Trophoblast cell (in vitro differentiated cells and primary cell): ENCODE results near the gene RPL21.
"Not testable (repeated sequence)": the region's sequence is repeated elsewhere in the genome, so short reads cannot be mapped to it uniquely, and the experiment has no call there.

ENCODE experiments used
- DNase-seq, 2 donors: peaks; one replicate each; pipeline ENCODE4 v3.0.0-alpha.2; 2016
- H2AFZ ChIP-seq: 2 replicates; pipeline ENCODE4 v1.6.1; 2013; ENCODE audit warnings: low read length, moderate library complexity, mild to moderate bottlenecking; ENCODE audit not compliant: insufficient read depth, poor library complexity
- H2AK5ac ChIP-seq: 2 replicates; pipeline ENCODE4 v1.6.1; 2013; ENCODE audit warnings: mild to moderate bottlenecking, low read length
- H2BK120ac ChIP-seq: 2 replicates; pipeline ENCODE4 v1.6.1; 2013; ENCODE audit warnings: low read length, mild to moderate bottlenecking, moderate library complexity; ENCODE audit not compliant: insufficient read depth, poor library complexity
- H2BK12ac ChIP-seq: 2 replicates; pipeline ENCODE4 v1.6.1; 2013; ENCODE audit warnings: mild to moderate bottlenecking, low read length, moderate library complexity
- H2BK5ac ChIP-seq: 2 replicates; pipeline ENCODE4 v1.6.1; 2013; ENCODE audit warnings: low read length, low read depth, moderate library complexity, mild to moderate bottlenecking; ENCODE audit not compliant: poor library complexity
- H3K14ac ChIP-seq: 2 replicates; pipeline ENCODE4 v1.6.1; 2013; ENCODE audit warnings: mild to moderate bottlenecking, low read length
- H3K18ac ChIP-seq: 2 replicates; pipeline ENCODE4 v1.6.1; 2013; ENCODE audit warnings: mild to moderate bottlenecking, low read length
- H3K23ac ChIP-seq: 2 replicates; pipeline ENCODE4 v1.6.1; 2013; ENCODE audit warnings: low read length
- H3K27ac ChIP-seq: 2 replicates; pipeline ENCODE4 v1.5.1; 2013; ENCODE audit warnings: low read depth, mild to moderate bottlenecking, inconsistent platforms, low read length, moderate library complexity
- H3K27me3 ChIP-seq: 2 replicates; pipeline ENCODE4 v1.6.1; 2013; ENCODE audit warnings: inconsistent platforms, mild to moderate bottlenecking, low read length, moderate library complexity; ENCODE audit not compliant: insufficient read depth
- H3K36me3 ChIP-seq, 2 experiments: 1 replicate in 1 of 2; 2 replicates in 1 of 2; pipeline ENCODE4 v1.6.1; 2013; ENCODE audit warnings: low read length in 2 of 2, mild to moderate bottlenecking in 2 of 2, moderate library complexity in 1 of 2; ENCODE audit not compliant: insufficient read depth in 2 of 2, control insufficient read depth in 1 of 2
- H3K4ac ChIP-seq: 2 replicates; pipeline ENCODE4 v1.6.1; 2013; ENCODE audit warnings: low read depth, mild to moderate bottlenecking, low read length, moderate library complexity
- H3K4me1 ChIP-seq, 2 experiments: 1 replicate in 1 of 2; 2 replicates in 1 of 2; pipeline ENCODE4 v1.6.1; 2013; ENCODE audit warnings: low read length in 2 of 2, mild to moderate bottlenecking in 2 of 2, moderate library complexity in 1 of 2; ENCODE audit not compliant: insufficient read depth in 2 of 2, control insufficient read depth in 1 of 2
- H3K4me2 ChIP-seq: 2 replicates; pipeline ENCODE4 v1.6.1; 2013; ENCODE audit warnings: inconsistent platforms, mild to moderate bottlenecking, low read length, moderate library complexity
- H3K4me3 ChIP-seq: 2 replicates; pipeline ENCODE4 v1.5.1; 2013; ENCODE audit warnings: mild to moderate bottlenecking, low read depth, low read length, inconsistent platforms
- H3K79me1 ChIP-seq: one replicate; pipeline ENCODE4 v1.6.1; 2013; ENCODE audit warnings: low read length
- H3K79me2 ChIP-seq: 2 replicates; pipeline ENCODE4 v1.6.1; 2013; ENCODE audit warnings: low read length, mild to moderate bottlenecking; ENCODE audit not compliant: control insufficient read depth, insufficient read depth, poor library complexity
- H3K9ac ChIP-seq: 2 replicates; pipeline ENCODE4 v1.6.1; 2013; ENCODE audit warnings: mild to moderate bottlenecking, low read length
- H3K9me3 ChIP-seq: 2 replicates; pipeline ENCODE4 v1.6.1; 2013; ENCODE audit warnings: low read depth, mild to moderate bottlenecking, control low read depth, inconsistent platforms, low read length; ENCODE audit not compliant: insufficient read depth
- H4K12ac ChIP-seq: 2 replicates; pipeline ENCODE4 v1.6.1; 2013; ENCODE audit warnings: low read depth, mild to moderate bottlenecking, low read length, moderate library complexity
- H4K8ac ChIP-seq: 2 replicates; pipeline ENCODE4 v1.6.1; 2013; ENCODE audit warnings: low read depth, mild to moderate bottlenecking, low read length, moderate library complexity
- H4K91ac ChIP-seq: one replicate; pipeline ENCODE4 v1.6.1; 2013; ENCODE audit warnings: low read depth, mild to moderate bottlenecking, low read length, moderate library complexity
- WGBS: extraction: QIAGEN DNeasy Blood & Tissue Kit; methylation state at CpG from one replicate; pipeline ENCODE4 v1.1.7; 2013; ENCODE audit warnings: missing lambda C conversion rate; ENCODE audit not compliant: insufficient read length, insufficient coverage; ENCODE audit errors: extremely low coverage; 5-methylcytosine and 5-hydroxymethylcytosine counted together

The RPL21 gene

GRCh38 chr13:27295660-27296059 is 44.3 kb downstream of the RPL21 start:
- Histone ChIP-seq H3K4ac (no peak overlapping the region), H3K18ac (no peak overlapping the region), H3K9me3 (no peaks in the 10 kb centered on the region), H2BK120ac (no peak overlapping the region), H3K4me1 (no peaks in the 10 kb centered on the region), H3K36me3 (no peaks in the 10 kb centered on the region), H2AFZ (no peak overlapping the region), H3K4me2 (no peak overlapping the region), H3K79me2 (no peaks in the 10 kb centered on the region), H2BK12ac (no peak overlapping the region), H3K4me3 (no peak overlapping the region), H4K8ac (no peak overlapping the region), H3K79me1 (no peaks in the 10 kb centered on the region), H3K9ac (no peak overlapping the region), H2AK5ac (no peak overlapping the region), H3K27me3 (no peaks in the 10 kb centered on the region), H3K14ac (no peak overlapping the region), H3K27ac (no peak overlapping the region), H3K23ac (no peak overlapping the region), H4K12ac (no peak overlapping the region), H4K91ac (no peak overlapping the region), H2BK5ac (no peak overlapping the region)
- WGBS = no CpG with 5 or more reads among the region's 4 CpGs
- DNase-seq = no peak

GRCh38 chr13:27296496-27296895 is 45.1 kb downstream of the RPL21 start:
- no peak overlapping the region for H3K4me3 ChIP-seq
- no peak overlapping the region for H2AFZ ChIP-seq
- H3K9me3 ChIP-seq = no peaks in the 10 kb centered on the region
- H4K12ac ChIP-seq = no peak overlapping the region
- no peak for DNase-seq
- H3K14ac ChIP-seq = no peak overlapping the region
- no peak overlapping the region for H3K27ac ChIP-seq
- H2BK12ac ChIP-seq = no peak overlapping the region
- no peaks in the 10 kb centered on the region for H3K79me2 ChIP-seq
- H2AK5ac ChIP-seq = no peak overlapping the region
- H3K4ac ChIP-seq = no peak overlapping the region
- H4K91ac ChIP-seq = no peak overlapping the region
- H3K4me1 ChIP-seq = peaks cover 0 to 2% of the 10 kb centered on the region in 2 experiments
- H3K36me3 ChIP-seq = no peaks in the 10 kb centered on the region
- no peak overlapping the region for H3K23ac ChIP-seq
- H3K9ac ChIP-seq = no peak overlapping the region
- H3K4me2 ChIP-seq = no peak overlapping the region
- H4K8ac ChIP-seq = no peak overlapping the region
- no peaks in the 10 kb centered on the region for H3K27me3 ChIP-seq
- H2BK120ac ChIP-seq = no peak overlapping the region
- no peak overlapping the region for H2BK5ac ChIP-seq
- no CpG with 5 or more reads among the region's 8 CpGs for WGBS
- H3K79me1 ChIP-seq = no peaks in the 10 kb centered on the region
- no peak overlapping the region for H3K18ac ChIP-seq

- no CpG with 5 or more reads among the region's 5 CpGs for WGBS
- H3K18ac ChIP-seq = no peak overlapping the region
- no peaks in the 10 kb centered on the region for H3K36me3 ChIP-seq
- no peak overlapping the region for H3K14ac ChIP-seq
- no peaks in the 10 kb centered on the region for H3K79me1 ChIP-seq
- H2BK120ac ChIP-seq = no peak overlapping the region
- H3K4ac ChIP-seq = no peak overlapping the region
- no peak overlapping the region for H2AFZ ChIP-seq
- H3K27me3 ChIP-seq = no peaks in the 10 kb centered on the region
- no peak for DNase-seq
- no peak overlapping the region for H3K4me2 ChIP-seq
- H4K8ac ChIP-seq = no peak overlapping the region
- no peak overlapping the region for H4K91ac ChIP-seq
- H3K79me2 ChIP-seq = no peaks in the 10 kb centered on the region
- no peak overlapping the region for H3K27ac ChIP-seq
- no peaks in the 10 kb centered on the region for H3K9me3 ChIP-seq
- H3K4me3 ChIP-seq = no peak overlapping the region
- H4K12ac ChIP-seq = no peak overlapping the region
- no peak overlapping the region for H3K23ac ChIP-seq
- no peak overlapping the region for H2BK5ac ChIP-seq
- H2AK5ac ChIP-seq = no peak overlapping the region
- H2BK12ac ChIP-seq = no peak overlapping the region
- H3K4me1 ChIP-seq = peaks cover 0 to 2% of the 10 kb centered on the region in 2 experiments
- no peak overlapping the region for H3K9ac ChIP-seq
Measured at GRCh38 chr13:27298849-27299248, 47.5 kb downstream of the RPL21 start.

- not testable (repeated sequence) for H3K9ac ChIP-seq, H3K14ac ChIP-seq, H4K8ac ChIP-seq, H2AK5ac ChIP-seq, H3K27me3 ChIP-seq, H3K4me2 ChIP-seq, H2BK12ac ChIP-seq, H4K12ac ChIP-seq, H3K36me3 ChIP-seq, H2BK120ac ChIP-seq, H2AFZ ChIP-seq, H2BK5ac ChIP-seq, H3K4me1 ChIP-seq, H3K18ac ChIP-seq, H4K91ac ChIP-seq, H3K9me3 ChIP-seq, H3K79me1 ChIP-seq, DNase-seq, H3K23ac ChIP-seq, H3K4ac ChIP-seq, H3K79me2 ChIP-seq, H3K27ac ChIP-seq, H3K4me3 ChIP-seq
- WGBS = no CpG with 5 or more reads among the region's 7 CpGs
Measured at GRCh38 chr13:27300406-27300805, 49.0 kb downstream of the RPL21 start.
